Tibial artery (tissue), 4 donors: Measurements from ENCODE around the gene TRIM4.

Source experiments
- DNase-seq, 2 donors: peaks; one replicate each; pipeline ENCODE4 v3.0.0-alpha.2; 2019
- H3K27ac ChIP-seq, 2 donors: fragments of 200-600 bp; sonication (generic) in 1 of 2; 1 replicate in 1 of 2; 2 replicates in 1 of 2; pipeline ENCODE4 v1.5.1; 2018 to 2019; ENCODE audit warnings: mild to moderate bottlenecking in 1 of 2
- H3K27me3 ChIP-seq, 2 donors: fragments of 200-600 bp; sonication (generic) in 1 of 2; one replicate each; pipeline versions ENCODE4 v1.5.1 to v1.6.0; 2016 to 2019
- H3K36me3 ChIP-seq, 3 donors: fragments of 200-600 bp; sonication (generic) in 2 of 3; one replicate each; pipeline ENCODE4 v1.5.1; 2016 to 2019; ENCODE audit warnings: mild to moderate bottlenecking in 2 of 3
- H3K4me1 ChIP-seq, 4 donors: fragments of 200-600 bp; sonication (generic) in 2 of 4; 1 replicate in 3 of 4; 2 replicates in 1 of 4; pipeline ENCODE4 v1.5.1; 2016 to 2019
- H3K4me3 ChIP-seq, 2 donors: fragments of 200-600 bp; sonication (generic) in 1 of 2; 1 replicate in 1 of 2; 2 replicates in 1 of 2; pipeline ENCODE4 v1.5.1; 2018 to 2019; ENCODE audit warnings: mild to moderate bottlenecking in 2 of 2
- H3K9me3 ChIP-seq, 3 donors: fragments of 200-600 bp; sonication (generic) in 1 of 3; one replicate each; pipeline ENCODE4 v1.5.1; 2016 to 2019
- CTCF ChIP-seq, 2 experiments: fragments of 200-600 bp in 1 of 2; fragments of 450-650 bp in 1 of 2; IDR thresholded peaks; one replicate each; pipeline ENCODE4 v1.5.1; 2017 to 2019; ENCODE audit warnings: antibody characterized with exemption in 2 of 2, mild to moderate bottlenecking in 1 of 2, moderate library complexity in 1 of 2
- intact Hi-C: fragments of 100-400 bp; cut with DNase I; formaldehyde crosslinking; loops from one replicate; pipeline ENCODE4 v1.15.0; 2023; ENCODE audit warnings: low total_unique reads

The TRIM4 gene

GRCh38 chr7:99899830-99900519 is 19.4 kb downstream of the TRIM4 start:
- intact Hi-C loops: no loop called here
- no peaks in the 10 kb centered on the region for H3K27me3 ChIP-seq
- DNase-seq: no peak
- no peak overlapping the region for H3K4me3 ChIP-seq
- H3K27ac ChIP-seq: no peak overlapping the region
- no peaks in the 10 kb centered on the region for H3K4me1 ChIP-seq
- no peak for TF ChIP-seq CTCF (IDR thresholded peaks at IDR 0.05)
- no peaks in the 10 kb centered on the region for H3K9me3 ChIP-seq
- peaks cover 51 to 68% (median 53%) of the 10 kb centered on the region in 3 donors for H3K36me3 ChIP-seq

DNA sequence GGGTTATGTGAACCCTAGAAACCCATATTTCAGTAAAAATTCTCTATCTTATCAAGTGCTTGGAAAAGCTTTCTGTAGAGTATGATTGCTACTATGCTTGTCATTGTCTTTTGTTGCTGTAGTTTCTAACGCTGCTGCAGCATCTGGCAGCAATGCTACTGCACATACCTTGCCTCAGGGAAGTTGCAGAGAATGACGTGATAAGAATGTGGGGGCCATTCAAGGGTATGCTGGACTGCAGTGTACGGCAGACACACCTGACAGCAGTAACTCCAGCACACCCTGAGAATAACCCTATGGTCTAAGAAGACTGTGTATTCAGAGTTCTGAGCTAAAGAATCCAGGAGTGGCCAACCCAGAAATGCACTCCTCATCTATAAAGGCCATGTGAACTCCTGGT is 20.5 kb downstream of the TRIM4 start:
- no peak for TF ChIP-seq CTCF (IDR thresholded peaks at IDR 0.05)
- DNase-seq: no peak
- Histone ChIP-seq H3K4me1 (no peaks in the 10 kb centered on the region), H3K36me3 (peaks cover 43 to 57% (median 46%) of the 10 kb centered on the region in 3 donors), H3K27me3 (no peaks in the 10 kb centered on the region), H3K4me3 (no peak overlapping the region), H3K9me3 (no peaks in the 10 kb centered on the region), H3K27ac (no peak overlapping the region)
- intact Hi-C loops: no loop called here

DNA sequence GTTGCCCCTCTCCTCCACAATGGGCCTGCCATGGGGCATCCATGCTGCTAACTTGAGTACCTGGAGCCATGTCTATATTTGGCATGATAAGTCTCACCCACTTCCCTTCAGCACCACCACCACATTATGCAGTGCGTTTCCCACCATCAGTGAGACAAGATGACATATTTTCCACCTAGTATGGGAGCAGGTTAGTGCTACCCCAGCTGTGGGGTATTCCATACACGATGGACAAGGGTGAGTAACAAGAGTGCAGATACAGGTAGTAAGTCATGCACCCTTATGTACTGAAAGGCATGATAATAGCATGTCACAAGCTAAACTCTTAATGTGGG is 21.3 kb downstream of the TRIM4 start:
- Histone ChIP-seq H3K27ac (no peak overlapping the region), H3K36me3 (peaks cover 35 to 50% (median 38%) of the 10 kb centered on the region in 3 donors)
- TF ChIP-seq CTCF (IDR thresholded peaks at IDR 0.05): no peak

DNA sequence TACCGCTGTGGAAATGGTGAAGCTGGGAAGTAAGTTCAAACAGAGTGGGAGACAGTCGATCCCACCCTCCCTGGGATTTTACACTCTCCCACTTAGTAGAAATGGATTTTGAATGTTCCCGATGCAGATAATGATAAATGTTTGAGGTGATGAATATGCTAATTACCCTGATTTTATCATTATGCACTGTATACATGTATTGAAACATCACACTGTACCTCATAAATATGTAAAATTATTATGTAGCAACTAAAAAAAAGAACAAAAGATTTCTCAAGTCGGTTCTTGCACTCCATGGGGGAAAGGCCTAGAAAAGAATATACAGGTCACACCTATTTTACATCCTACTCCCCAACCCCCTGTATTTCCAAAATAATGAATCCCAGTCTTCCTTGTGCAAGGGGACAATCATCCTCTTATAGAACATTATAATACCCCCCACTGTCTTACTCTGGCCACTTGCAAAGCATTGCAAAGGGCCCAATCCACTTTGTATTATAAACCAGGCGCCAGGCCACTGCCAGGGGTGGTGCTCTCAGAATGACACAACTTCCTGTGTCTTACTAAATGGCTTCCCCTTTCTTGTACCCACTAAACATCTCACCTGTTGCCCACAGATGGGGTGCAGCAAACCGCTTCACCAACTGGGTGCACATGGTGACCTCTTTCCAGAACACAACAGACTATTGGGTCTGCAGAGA is 21.9 kb downstream of the TRIM4 start:
- Histone ChIP-seq H3K9me3 (no peaks in the 10 kb centered on the region), H3K27me3 (no peaks in the 10 kb centered on the region), H3K27ac (no peak overlapping the region), H3K4me1 (no peaks in the 10 kb centered on the region), H3K36me3 (peaks cover 33 to 50% (median 34%) of the 10 kb centered on the region in 3 donors), H3K4me3 (no peak overlapping the region)
- intact Hi-C loops: no loop called here
- no peak for TF ChIP-seq CTCF (IDR thresholded peaks at IDR 0.05)
- DNase-seq: no peak

More for the DNA sequence above, 21.3 kb downstream of the TRIM4 start:
- intact Hi-C loops: no loop called here
- no peak for DNase-seq
- H3K9me3 ChIP-seq: no peaks in the 10 kb centered on the region
- H3K4me3 ChIP-seq: no peak overlapping the region
- H3K27me3 ChIP-seq: no peaks in the 10 kb centered on the region
- H3K4me1 ChIP-seq: no peaks in the 10 kb centered on the region

DNA sequence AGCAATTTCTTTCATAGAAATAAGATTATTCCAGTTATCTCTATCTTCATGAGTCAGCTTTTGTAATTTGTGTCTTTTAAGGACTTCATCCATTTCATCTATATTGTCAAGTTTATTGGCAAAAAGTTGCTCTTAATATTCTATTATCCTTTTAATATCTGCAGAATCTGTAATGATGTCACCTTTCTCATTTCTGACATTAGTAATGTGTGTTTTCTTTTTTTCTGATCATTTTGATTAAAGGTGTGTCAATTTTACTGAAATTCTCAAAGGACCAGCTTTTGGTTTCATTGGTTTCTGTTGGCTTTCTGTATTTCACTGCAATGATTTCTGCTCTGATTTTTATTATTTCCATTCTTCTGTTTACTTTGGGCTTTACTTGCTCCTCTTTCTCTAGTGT is 24.6 kb downstream of the TRIM4 start:
- TF ChIP-seq CTCF (IDR thresholded peaks at IDR 0.05): no peak
- no peaks in the 10 kb centered on the region for H3K9me3 ChIP-seq
- no peaks in the 10 kb centered on the region for H3K27me3 ChIP-seq
- H3K27ac ChIP-seq: no peak overlapping the region
- no peak overlapping the region for H3K4me3 ChIP-seq
- intact Hi-C loops: no loop called here
- H3K4me1 ChIP-seq: no peaks in the 10 kb centered on the region
- no peak for DNase-seq
- peaks cover 30 to 49% (median 33%) of the 10 kb centered on the region in 3 donors for H3K36me3 ChIP-seq
